ENCODE results near the gene RASA3. TPM values are rescaled to one million over a fixed set of nuclear protein-coding genes. Genes with fewer than 3 reads are reported as not detected.

The RASA3 gene
- total RNA-seq, 4 donors from 2014 or later = 4.4 to 15.6 (median 8.5) TPM

DNA sequence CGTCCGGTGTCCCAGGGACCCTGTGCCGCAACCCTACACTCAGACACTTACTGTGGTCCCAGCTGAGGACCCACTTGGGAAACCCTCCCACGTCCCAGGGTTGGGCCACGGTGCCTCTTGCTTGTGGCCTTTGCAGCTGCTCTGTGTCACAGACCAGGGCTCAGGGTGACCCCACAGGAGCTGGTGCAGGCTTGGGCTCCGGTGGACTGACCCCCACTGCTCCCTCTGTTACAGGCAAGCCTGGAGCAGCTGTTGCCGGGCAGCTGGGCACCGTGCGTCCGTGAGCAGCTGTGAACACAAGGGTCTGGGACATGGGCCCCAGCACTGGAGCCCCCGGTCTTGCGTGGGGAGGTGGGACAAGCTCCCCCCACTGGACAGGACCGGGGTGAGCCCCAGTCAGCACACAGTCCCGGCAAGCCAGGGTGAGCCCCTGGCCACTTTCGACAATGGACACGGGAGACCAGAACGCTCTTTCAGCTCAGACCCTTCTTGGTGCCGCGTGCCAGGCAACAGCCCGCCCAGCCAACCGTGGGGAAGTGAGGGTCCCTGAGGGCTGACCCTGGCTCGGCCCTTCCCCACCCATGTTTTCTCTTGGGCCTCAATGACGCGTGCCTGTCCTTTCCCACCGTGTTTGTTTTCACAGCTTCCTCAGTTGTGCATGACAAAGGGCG lies 92.8 kb downstream of the RASA3 start:
- in situ Hi-C loops (cut with MboI; ENCODE audit: low pct_ligation_motif_present in 1 of 4, low pct_unique_long_range_greater_than_20kb in 1 of 4, low sequenced_read_pairs in 3 of 4) (no loop called here), intact Hi-C loops (cut with DNase I; ENCODE audit: low total_unique reads) (no loop called here)
- WGBS, 2 donors (ENCODE audit: low coverage in 1 of 2) = 86 to 90% methylated on average over 10 to 20 of the region's 26 CpGs
- DNase-seq = no peak
- Histone ChIP-seq H3K4me3 (no peak overlapping the region), H3K9me3 (no peaks in the 10 kb centered on the region), H3K4me1 (peaks cover 0 to 11% (median 0%) of the 10 kb centered on the region in 4 donors), H3K36me3 (no peaks in the 10 kb centered on the region), H3K27me3 (no peaks in the 10 kb centered on the region), H3K27ac (no peak overlapping the region)
- TF ChIP-seq POLR2A (IDR thresholded peaks at IDR 0.05) = no peak
- no peak for TF ChIP-seq EP300 (IDR thresholded peaks at IDR 0.05; ENCODE audit: low read depth)
- TF ChIP-seq, protein P1, sequence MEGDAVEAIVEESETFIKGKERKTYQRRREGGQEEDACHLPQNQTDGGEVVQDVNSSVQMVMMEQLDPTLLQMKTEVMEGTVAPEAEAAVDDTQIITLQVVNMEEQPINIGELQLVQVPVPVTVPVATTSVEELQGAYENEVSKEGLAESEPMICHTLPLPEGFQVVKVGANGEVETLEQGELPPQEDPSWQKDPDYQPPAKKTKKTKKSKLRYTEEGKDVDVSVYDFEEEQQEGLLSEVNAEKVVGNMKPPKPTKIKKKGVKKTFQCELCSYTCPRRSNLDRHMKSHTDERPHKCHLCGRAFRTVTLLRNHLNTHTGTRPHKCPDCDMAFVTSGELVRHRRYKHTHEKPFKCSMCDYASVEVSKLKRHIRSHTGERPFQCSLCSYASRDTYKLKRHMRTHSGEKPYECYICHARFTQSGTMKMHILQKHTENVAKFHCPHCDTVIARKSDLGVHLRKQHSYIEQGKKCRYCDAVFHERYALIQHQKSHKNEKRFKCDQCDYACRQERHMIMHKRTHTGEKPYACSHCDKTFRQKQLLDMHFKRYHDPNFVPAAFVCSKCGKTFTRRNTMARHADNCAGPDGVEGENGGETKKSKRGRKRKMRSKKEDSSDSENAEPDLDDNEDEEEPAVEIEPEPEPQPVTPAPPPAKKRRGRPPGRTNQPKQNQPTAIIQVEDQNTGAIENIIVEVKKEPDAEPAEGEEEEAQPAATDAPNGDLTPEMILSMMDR (IDR thresholded peaks at IDR 0.05) = no peak
- no peak for TF ChIP-seq POLR2AphosphoS5 (IDR thresholded peaks at IDR 0.05)

GRCh38 chr13:114038900-114039299 lies 93.5 kb downstream of the RASA3 start:
- peaks cover 0 to 16% (median 0%) of the 10 kb centered on the region in 4 donors for H3K4me1 ChIP-seq
- WGBS, 2 donors (ENCODE audit: low coverage in 1 of 2) = 87% methylated on average over 5 of the region's 14 CpGs; no CpG with 5 or more reads in 1 of the 2 donors
- no peak for DNase-seq
- H3K36me3 ChIP-seq = no peaks in the 10 kb centered on the region
- TF ChIP-seq EP300 (IDR thresholded peaks at IDR 0.05; ENCODE audit: low read depth) = no peak
- no peak for TF ChIP-seq POLR2A (IDR thresholded peaks at IDR 0.05)
- no peak for TF ChIP-seq POLR2AphosphoS5 (IDR thresholded peaks at IDR 0.05)
- TF ChIP-seq, protein P1 (IDR thresholded peaks at IDR 0.05) = no peak
- in situ Hi-C loops (cut with MboI; ENCODE audit: low pct_ligation_motif_present in 1 of 4, low pct_unique_long_range_greater_than_20kb in 1 of 4, low sequenced_read_pairs in 3 of 4) (no loop called here), intact Hi-C loops (cut with DNase I; ENCODE audit: low total_unique reads) (no loop called here)
- H3K4me3 ChIP-seq = no peak overlapping the region
- H3K9me3 ChIP-seq = no peaks in the 10 kb centered on the region
- no peaks in the 10 kb centered on the region for H3K27me3 ChIP-seq
- H3K27ac ChIP-seq = no peak overlapping the region

- intact Hi-C loops (cut with DNase I; ENCODE audit: low total_unique reads) (no loop called here), in situ Hi-C loops (cut with MboI; ENCODE audit: low pct_ligation_motif_present in 1 of 4, low pct_unique_long_range_greater_than_20kb in 1 of 4, low sequenced_read_pairs in 3 of 4) (no loop called here)
- TF ChIP-seq POLR2AphosphoS5 (IDR thresholded peaks at IDR 0.05) = no peak
- TF ChIP-seq POLR2A (IDR thresholded peaks at IDR 0.05) = no peak
- no peak for TF ChIP-seq EP300 (IDR thresholded peaks at IDR 0.05; ENCODE audit: low read depth)
- TF ChIP-seq, protein P1 (IDR thresholded peaks at IDR 0.05) = no peak
- peaks cover 0 to 18% (median 0%) of the 10 kb centered on the region in 4 donors for H3K4me1 ChIP-seq
- no peaks in the 10 kb centered on the region for H3K9me3 ChIP-seq
- WGBS, 2 donors (ENCODE audit: low coverage in 1 of 2) = 60 to 93% methylated on average over 1 to 19 of the region's 19 CpGs
- no peak overlapping the region for H3K4me3 ChIP-seq
- DNase-seq = no peak
- H3K36me3 ChIP-seq = no peaks in the 10 kb centered on the region
- no peak overlapping the region for H3K27ac ChIP-seq
- H3K27me3 ChIP-seq = no peaks in the 10 kb centered on the region
Observed at GRCh38 chr13:114038211-114038613, 94.2 kb downstream of the RASA3 start.

DNA sequence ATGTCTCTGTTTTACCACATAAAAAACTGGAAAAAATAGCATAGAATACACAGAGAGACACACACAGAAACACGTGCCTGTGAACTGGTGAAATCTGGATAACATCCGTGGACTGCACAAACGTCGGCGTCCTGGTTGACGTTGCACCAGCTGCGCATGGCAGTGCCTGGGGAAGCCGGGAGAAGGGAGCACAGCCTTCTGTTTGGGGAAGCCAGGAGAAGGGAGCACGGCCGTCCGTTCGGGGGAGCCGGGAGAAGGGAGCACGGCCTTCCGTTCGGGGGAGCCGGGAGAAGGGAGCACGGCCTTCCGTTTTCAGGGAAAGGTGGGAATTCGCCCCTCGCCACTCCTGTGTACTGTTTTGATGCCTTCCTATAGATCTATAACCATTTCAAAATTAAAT lies 94.7 kb downstream of the RASA3 start:
- H3K4me1 ChIP-seq = peaks cover 0 to 18% (median 0%) of the 10 kb centered on the region in 4 donors
- in situ Hi-C loops (cut with MboI; ENCODE audit: low pct_ligation_motif_present in 1 of 4, low pct_unique_long_range_greater_than_20kb in 1 of 4, low sequenced_read_pairs in 3 of 4) = no loop called here
- WGBS, 2 donors (ENCODE audit: low coverage in 1 of 2) = 88 to 93% methylated on average over 21 of the region's 21 CpGs
- H3K4me3 ChIP-seq = no peak overlapping the region
- no peak overlapping the region for H3K27ac ChIP-seq
- no peak for DNase-seq
- TF ChIP-seq POLR2A (IDR thresholded peaks at IDR 0.05) (no peak), EP300 (IDR thresholded peaks at IDR 0.05; ENCODE audit: low read depth) (no peak), POLR2AphosphoS5 (IDR thresholded peaks at IDR 0.05) (no peak)
- TF ChIP-seq, protein P1 (IDR thresholded peaks at IDR 0.05) = no peak
- H3K27me3 ChIP-seq = no peaks in the 10 kb centered on the region
- intact Hi-C loops (cut with DNase I; ENCODE audit: low total_unique reads) = no loop called here
- no peaks in the 10 kb centered on the region for H3K9me3 ChIP-seq
- H3K36me3 ChIP-seq = no peaks in the 10 kb centered on the region

All from transverse colon (tissue), 4 donors.